SK-N-MC (cell line): ENCODE data around the gene PLXNC1.

Source experiments
- EZH2 ChIP-seq: fragments of 200-600 bp; sonication (generic); IDR thresholded peaks from one replicate; pipeline ENCODE4 v1.6.1; 2017; ENCODE audit warnings: antibody characterized with exemption
- POLR2AphosphoS5 ChIP-seq: IDR thresholded peaks from 2 replicates; pipeline ENCODE4 v1.6.1; 2012; ENCODE audit warnings: mild to moderate bottlenecking, low read depth, low read length, borderline replicate concordance

DNA sequence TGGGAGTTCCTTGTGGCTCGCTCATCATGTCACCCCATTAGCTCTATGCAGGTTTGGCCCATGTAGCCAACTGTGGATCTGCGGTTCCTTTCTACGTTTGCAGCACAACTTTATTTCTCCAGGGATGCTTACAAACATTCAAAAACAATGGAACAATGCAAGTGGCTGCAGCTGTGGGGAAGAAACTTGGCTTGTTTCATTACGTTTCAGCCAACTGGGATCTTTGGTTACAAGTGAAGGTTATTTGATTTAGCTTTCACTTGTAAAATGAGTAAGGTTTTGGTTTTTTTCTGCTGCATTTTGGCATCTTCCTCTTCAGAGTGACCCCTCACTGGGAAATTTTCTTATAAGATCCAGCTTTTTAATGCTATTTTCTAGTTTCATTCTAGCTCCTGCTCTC is 105.9 kb downstream of the PLXNC1 start:
- no peak for TF ChIP-seq EZH2
- no peak for TF ChIP-seq POLR2AphosphoS5
